Liver (tissue), 9 donors: Measurements from ENCODE around the gene IPO9. TPM values are rescaled to one million over a fixed set of nuclear protein-coding genes. Genes with fewer than 3 reads are reported as not detected.

Experiments used
- DNase-seq: peaks from one replicate; pipeline ENCODE4 v3.0.0-alpha.2; 2017; ENCODE audit warnings: low spot score
- H3K27ac ChIP-seq, 2 donors: one replicate each; pipeline ENCODE4 v1.7.0; 2013; ENCODE audit warnings: inconsistent platforms in 2 of 2, low read length in 2 of 2, control low read depth in 1 of 2, low read depth in 1 of 2, mild to moderate bottlenecking in 1 of 2
- H3K27me3 ChIP-seq, 4 donors: one replicate each; pipeline versions ENCODE4 v1.6.1 to v1.7.0; 2013; ENCODE audit warnings: low read length in 3 of 4, inconsistent platforms in 1 of 4, mild to moderate bottlenecking in 1 of 4, moderate library complexity in 1 of 4; ENCODE audit not compliant: control insufficient read depth in 4 of 4, insufficient read depth in 4 of 4
- H3K36me3 ChIP-seq, 4 donors: one replicate each; pipeline versions ENCODE4 v1.6.1 to v1.7.0; 2013; ENCODE audit warnings: low read length in 3 of 4, mild to moderate bottlenecking in 3 of 4, low read depth in 1 of 4, moderate library complexity in 1 of 4; ENCODE audit not compliant: control insufficient read depth in 4 of 4, insufficient read depth in 3 of 4
- H3K4me1 ChIP-seq, 4 donors: one replicate each; pipeline versions ENCODE4 v1.6.1 to v1.7.0; 2013; ENCODE audit warnings: low read length in 3 of 4, mild to moderate bottlenecking in 3 of 4, moderate library complexity in 1 of 4; ENCODE audit not compliant: control insufficient read depth in 4 of 4, insufficient read depth in 4 of 4
- H3K4me3 ChIP-seq, 3 donors: one replicate each; pipeline versions ENCODE4 v1.6.1 to v1.7.0; 2013; ENCODE audit warnings: low read length in 3 of 3, control low read depth in 1 of 3, low read depth in 1 of 3, mild to moderate bottlenecking in 1 of 3
- H3K9ac ChIP-seq, 2 donors: one replicate each; pipeline ENCODE4 v1.7.0; 2013; ENCODE audit warnings: low read length in 2 of 2, mild to moderate bottlenecking in 2 of 2, moderate library complexity in 2 of 2, control low read depth in 1 of 2, low read depth in 1 of 2
- H3K9me3 ChIP-seq, 4 donors: one replicate each; pipeline versions ENCODE4 v1.6.1 to v1.7.0; 2013; ENCODE audit warnings: low read length in 3 of 4; ENCODE audit not compliant: control insufficient read depth in 4 of 4
- CTCF ChIP-seq: fragments of 150-350 bp; IDR thresholded peaks from 2 replicates; pipeline ENCODE4 v1.5.1; 2017; ENCODE audit warnings: improper control_type of control experiment, low read depth, low read length; ENCODE audit not compliant: missing input control
- FOXA1 ChIP-seq: IDR thresholded peaks from 2 replicates; pipeline ENCODE4 v1.6.1; 2016; ENCODE audit warnings: antibody characterized with exemption
- FOXA2 ChIP-seq: IDR thresholded peaks from 2 replicates; pipeline ENCODE4 v1.6.1; 2016; ENCODE audit warnings: antibody characterized with exemption
- HNF4A ChIP-seq, 2 donors: conservative IDR thresholded peaks; 2 replicates each; pipeline ENCODE4 v1.6.1; 2016; ENCODE audit warnings: antibody characterized with exemption in 2 of 2, mild to moderate bottlenecking in 2 of 2
- MAX ChIP-seq: IDR thresholded peaks from 2 replicates; pipeline ENCODE4 v1.6.1; 2016; ENCODE audit warnings: antibody characterized with exemption
- RAD21 ChIP-seq, 2 donors: IDR thresholded peaks; 2 replicates each; pipeline ENCODE4 v1.6.1; 2016; ENCODE audit warnings: antibody characterized with exemption in 2 of 2, mild to moderate bottlenecking in 2 of 2
- RXRA ChIP-seq, 2 donors: IDR thresholded peaks; 2 replicates each; pipeline ENCODE4 v1.6.1; 2017 to 2018; ENCODE audit warnings: antibody characterized with exemption in 2 of 2, mild to moderate bottlenecking in 1 of 2
- SP1 ChIP-seq: IDR thresholded peaks from 2 replicates; pipeline ENCODE4 v1.6.1; 2018; ENCODE audit warnings: antibody characterized with exemption, mild to moderate bottlenecking
- TAF1 ChIP-seq: conservative IDR thresholded peaks from 2 replicates; pipeline ENCODE4 v1.6.1; 2016; ENCODE audit warnings: antibody characterized with exemption, mild to moderate bottlenecking
- YY1 ChIP-seq: IDR thresholded peaks from 2 replicates; pipeline ENCODE4 v1.6.1; 2016; ENCODE audit warnings: antibody characterized with exemption, mild to moderate bottlenecking
- WGBS: extraction: QIAGEN DNeasy Blood & Tissue Kit; methylation state at CpG from one replicate; pipeline ENCODE4 v1.1.7; 2013; 5-methylcytosine and 5-hydroxymethylcytosine counted together
- polyA plus RNA-seq, 2 donors: library from polyadenylated mRNA; stranded (reverse) in 1 of 2; unstranded in 1 of 2; fragments of 200-250 nt in 1 of 2; fragments of >200 nt in 1 of 2; fragmentation: Nextera tagmentation in 1 of 2; extraction: Ambion mirVana in 1 of 2; gene quantifications; one replicate each; pipeline versions ENCODE4 v1.2.1 to v1.2.3, GENCODE V29; 2013 to 2015
- total RNA-seq, 2 donors: library from RNA; depleted of rRNA; stranded (reverse); fragments of >200 nt; gene quantifications; one replicate each; pipeline ENCODE4 v1.2.3, GENCODE V29; 2014
- donor health status: healthy.
- donor health status: healthy.
- donor health status: healthy.
- donor health status: healthy.
- donor health status: healthy.

The IPO9 gene
- total and polyA plus RNA-seq, 4 donors = 6.6 to 22.1 (median 13.6) TPM

GRCh38 chr1:201874672-201875071 lies 45.7 kb downstream of the IPO9 start:
- no peak overlapping the region for H3K27ac ChIP-seq
- no peaks in the 10 kb centered on the region for H3K9me3 ChIP-seq
- H3K27me3 ChIP-seq = no peaks in the 10 kb centered on the region
- DNase-seq = no peak
- no peak overlapping the region for H3K9ac ChIP-seq
- no peaks in the 10 kb centered on the region for H3K4me1 ChIP-seq
- WGBS = 100% methylated on average over 1 of the region's 1 CpG
- no peak for TF ChIP-seq SP1
- TF ChIP-seq YY1 = no peak
- TF ChIP-seq TAF1 = no peak
- no peak for TF ChIP-seq FOXA1
- no peak for TF ChIP-seq HNF4A (conservative IDR thresholded peaks at IDR 0.05)
- no peak for TF ChIP-seq MAX
- no peak for TF ChIP-seq RXRA (IDR thresholded peaks at IDR 0.05)
- H3K4me3 ChIP-seq = no peak overlapping the region
- H3K36me3 ChIP-seq = peaks cover 24 to 57% (median 30%) of the 10 kb centered on the region in 4 donors

- H3K36me3 ChIP-seq = peaks cover 17 to 41% (median 19%) of the 10 kb centered on the region in 4 donors
Measured at GRCh38 chr1:201876148-201876818, 47.3 kb downstream of the IPO9 start.

GRCh38 chr1:201877877-201878401 lies 49.0 kb downstream of the IPO9 start:
- no peak for DNase-seq
- Histone ChIP-seq H3K36me3 (peaks cover 9 to 24% (median 12%) of the 10 kb centered on the region in 4 donors), H3K4me3 (no peak overlapping the region), H3K27ac (no peak overlapping the region), H3K9ac (no peak overlapping the region), H3K27me3 (no peaks in the 10 kb centered on the region), H3K9me3 (no peaks in the 10 kb centered on the region), H3K4me1 (peaks cover 1 to 8% (median 4%) of the 10 kb centered on the region in 4 donors)
- peak; percentile 52 for TF ChIP-seq CTCF
- TF ChIP-seq RAD21 (IDR thresholded peaks at IDR 0.05) = peak; percentile 71 to 77
- TF ChIP-seq FOXA1 = no peak
- TF ChIP-seq FOXA2 = no peak
- 52% methylated on average over 6 of the region's 6 CpGs for WGBS

More at GRCh38 chr1:201876148-201876818, 47.3 kb downstream of the IPO9 start:
- Histone ChIP-seq H3K27me3 (no peaks in the 10 kb centered on the region), H3K4me3 (no peak overlapping the region), H3K9ac (no peak overlapping the region), H3K4me1 (peaks cover 0 to 3% (median under 1%) of the 10 kb centered on the region in 4 donors), H3K9me3 (no peaks in the 10 kb centered on the region), H3K27ac (no peak overlapping the region)
- TF ChIP-seq TAF1 (no peak), FOXA1 (no peak), RXRA (IDR thresholded peaks at IDR 0.05) (no peak), RAD21 (IDR thresholded peaks at IDR 0.05) (peak; percentile 42 to 61), CTCF (peak; percentile 27), FOXA2 (no peak)
- no peak for DNase-seq
- 59% methylated on average over 8 of the region's 8 CpGs for WGBS
